Measurements from ENCODE around the gene PRKN. TPM values are rescaled to one million over a fixed set of nuclear protein-coding genes. Genes with fewer than 3 reads are reported as not detected.
A peak's percentile ranks its signal among the peaks of the same experiment; 100 is the strongest.

Gene PRKN
- total and polyA plus RNA-seq, 9 of the 15 experiments (the other 6 are each of a cell fraction or from before 2014, with no cell fraction given) = 0.03 to 0.96 (median 0.15) TPM; not detected in 2

GRCh38 chr6:161444464-161444863, 1283.1 kb downstream of the PRKN start:
- Histone ChIP-seq H3K9me3 (replicated peaks; ENCODE audit: control insufficient read depth, insufficient read depth, low read depth, low read length) (no peaks in the 10 kb centered on the region), H3K9ac (ENCODE audit: insufficient read depth in 1 of 2, low read depth in 2 of 2, low read length in 2 of 2) (no peak overlapping the region), H3K27ac (ENCODE audit: extremely low read depth, low read depth, low read length) (no peak overlapping the region), H3K4me1 (replicated peaks in 1 of 2; ENCODE audit: control insufficient read depth in 2 of 2, insufficient read depth in 2 of 2, low read length in 2 of 2) (peaks cover 0 to 4% of the 10 kb centered on the region in 2 experiments; a peak in 3 of 5 replicates), H3K4me2 (ENCODE audit: insufficient read depth, low read length) (peak overlapping the region; percentile 39; the same call in 1 of the 2 replicates), H3K27me3 (ENCODE audit: control insufficient read depth in 2 of 2, insufficient read depth in 2 of 2, low read length in 2 of 2) (peaks cover 57 to 71% of the 10 kb centered on the region in 2 experiments), H3K79me2 (ENCODE audit: control insufficient read depth, insufficient read depth, low read length) (no peaks in the 10 kb centered on the region), H2AFZ (ENCODE audit: low read depth, low read length) (peak overlapping the region; percentile 59; the same call in 1 of the 2 replicates), H3K36me3 (ENCODE audit: control insufficient read depth, insufficient read depth, low read length) (no peaks in the 10 kb centered on the region), H3K4me3 (no peak overlapping the region), H4K20me1 (replicated peaks; ENCODE audit: control insufficient read depth, insufficient read depth, low read length) (no peaks in the 10 kb centered on the region), H3K9me1 (ENCODE audit: control insufficient read depth, insufficient read depth, low read length) (no peaks in the 10 kb centered on the region)
- BruUV-seq (replicated peaks) = no TSS peak
- DNase-seq (ENCODE audit: extremely low read depth in 1 of 4, low spot score in 3 of 4) (peak; percentile 26 to 66 (median 36)), FAIRE-seq (peak; percentile 80), ATAC-seq (peak; percentile 88)
- intact Hi-C loops (cut with micrococcal nuclease) = loop anchor here (1.0 kb wide), 1 partner anchor 50 kb away; no protein-coding TSS in a partner anchor
- ChIA-PET POLR2A (interaction anchor here (1.0 to 1.4 kb wide), 2 partner anchors 9 to 479 kb away, joined by 3 to 4 read pairs; no protein-coding TSS in a partner anchor), CTCF (ENCODE audit: low intra/inter-chr PET ratio) (interaction anchor here (0.6 kb wide), 1 partner anchor 343 kb away, joined by 3 read pairs; no protein-coding TSS in a partner anchor)
- in situ Hi-C loops (cut with MboI) = no loop called here
- 0% methylated on average over 15 of the region's 15 CpGs for WGBS (ENCODE audit: insufficient coverage, low coverage, missing lambda C conversion rate)
- TF ChIP-seq REST (IDR thresholded peaks at IDR 0.05; ENCODE audit: borderline replicate concordance) = peak; percentile 23; the same call in 1 of the 2 replicates
- TF ChIP-seq REST (CRISPR knock-in tag; IDR thresholded peaks at IDR 0.05; ENCODE audit: low read depth) = no peak
